ENCODE measurements around the gene CACNA1E.

The CACNA1E gene

GRCh38 chr1:181801617-181802016 is 318.3 kb downstream of the CACNA1E start:
- no peak for ATAC-seq (replicated peaks)
- no peak for DNase-seq
- no peaks in the 10 kb centered on the region for H3K9me3 Mint-ChIP-seq
- H3K4me1 Mint-ChIP-seq (ENCODE audit: low read depth in 2 of 2), result no peaks in the 10 kb centered on the region
- H3K4me3 Mint-ChIP-seq, result no peak overlapping the region
- H3K36me3 Mint-ChIP-seq (ENCODE audit: insufficient read depth), result no peaks in the 10 kb centered on the region
- H3K27me3 Mint-ChIP-seq, result peaks cover 26 to 28% of the 10 kb centered on the region in 2 donors
- H3K27ac Mint-ChIP-seq, result no peak overlapping the region

GRCh38 chr1:181802466-181802865 is 319.1 kb downstream of the CACNA1E start:
- H3K4me1 Mint-ChIP-seq (ENCODE audit: low read depth in 2 of 2), result no peaks in the 10 kb centered on the region
- H3K4me3 Mint-ChIP-seq, result no peak overlapping the region
- ATAC-seq (replicated peaks) (no peak), DNase-seq (no peak)
- no peak overlapping the region for H3K27ac Mint-ChIP-seq
- no peaks in the 10 kb centered on the region for H3K36me3 Mint-ChIP-seq (ENCODE audit: insufficient read depth)
- peaks cover 27 to 28% of the 10 kb centered on the region in 2 donors for H3K27me3 Mint-ChIP-seq
- H3K9me3 Mint-ChIP-seq, result no peaks in the 10 kb centered on the region

GRCh38 chr1:181803421-181803820 is 320.1 kb downstream of the CACNA1E start:
- no peaks in the 10 kb centered on the region for H3K4me1 Mint-ChIP-seq (ENCODE audit: low read depth in 2 of 2)
- H3K27ac Mint-ChIP-seq, result no peak overlapping the region
- H3K4me3 Mint-ChIP-seq, result no peak overlapping the region
- H3K9me3 Mint-ChIP-seq, result no peaks in the 10 kb centered on the region
- H3K36me3 Mint-ChIP-seq (ENCODE audit: insufficient read depth), result no peaks in the 10 kb centered on the region
- ATAC-seq (replicated peaks) (no peak), DNase-seq (no peak)
- peaks cover 20 to 21% of the 10 kb centered on the region in 2 donors for H3K27me3 Mint-ChIP-seq

GRCh38 chr1:181804989-181805388 is 321.7 kb downstream of the CACNA1E start:
- Mint-ChIP-seq H3K4me3 (no peak overlapping the region), H3K27ac (no peak overlapping the region), H3K9me3 (no peaks in the 10 kb centered on the region), H3K4me1 (ENCODE audit: low read depth in 2 of 2) (no peaks in the 10 kb centered on the region), H3K27me3 (peaks cover 9 to 23% of the 10 kb centered on the region in 2 donors), H3K36me3 (ENCODE audit: insufficient read depth) (no peaks in the 10 kb centered on the region)
- DNase-seq (no peak), ATAC-seq (replicated peaks) (no peak)

- Mint-ChIP-seq H3K27me3 (peaks cover 9 to 23% of the 10 kb centered on the region in 2 donors), H3K4me3 (no peak overlapping the region), H3K27ac (no peak overlapping the region), H3K36me3 (ENCODE audit: insufficient read depth) (no peaks in the 10 kb centered on the region), H3K9me3 (no peaks in the 10 kb centered on the region), H3K4me1 (ENCODE audit: low read depth in 2 of 2) (no peaks in the 10 kb centered on the region)
- DNase-seq (no peak), ATAC-seq (replicated peaks) (no peak)
Measured at GRCh38 chr1:181806746-181807145, 323.4 kb downstream of the CACNA1E start.

GRCh38 chr1:181807251-181807650 is 323.9 kb downstream of the CACNA1E start:
- no peaks in the 10 kb centered on the region for H3K4me1 Mint-ChIP-seq (ENCODE audit: low read depth in 2 of 2)
- H3K36me3 Mint-ChIP-seq (ENCODE audit: insufficient read depth), result no peaks in the 10 kb centered on the region
- H3K9me3 Mint-ChIP-seq, result no peaks in the 10 kb centered on the region
- ATAC-seq (replicated peaks) (no peak), DNase-seq (no peak)
- no peak overlapping the region for H3K27ac Mint-ChIP-seq
- no peak overlapping the region for H3K4me3 Mint-ChIP-seq
- H3K27me3 Mint-ChIP-seq, result peaks cover 9 to 23% of the 10 kb centered on the region in 2 donors

GRCh38 chr1:181809991-181810545 is 326.8 kb downstream of the CACNA1E start:
- no peak for DNase-seq
- peaks cover 9 to 23% of the 10 kb centered on the region in 2 donors for H3K27me3 Mint-ChIP-seq
- H3K4me3 Mint-ChIP-seq, result no peak overlapping the region
- no peaks in the 10 kb centered on the region for H3K4me1 Mint-ChIP-seq (ENCODE audit: low read depth in 2 of 2)
- H3K27ac Mint-ChIP-seq, result no peak overlapping the region
- ATAC-seq (replicated peaks), result no peak
- H3K9me3 Mint-ChIP-seq, result no peaks in the 10 kb centered on the region
- no peaks in the 10 kb centered on the region for H3K36me3 Mint-ChIP-seq (ENCODE audit: insufficient read depth)

GRCh38 chr1:181812208-181812607 is 328.9 kb downstream of the CACNA1E start:
- DNase-seq, result no peak
- Mint-ChIP-seq H3K4me1 (ENCODE audit: low read depth in 2 of 2) (no peaks in the 10 kb centered on the region), H3K36me3 (ENCODE audit: insufficient read depth) (no peaks in the 10 kb centered on the region)

GRCh38 chr1:181813266-181813665 is 329.9 kb downstream of the CACNA1E start:
- Mint-ChIP-seq H3K9me3 (no peaks in the 10 kb centered on the region), H3K27ac (no peak overlapping the region), H3K27me3 (peaks cover 0 to 12% of the 10 kb centered on the region in 2 donors), H3K4me3 (no peak overlapping the region), H3K4me1 (ENCODE audit: low read depth in 2 of 2) (no peaks in the 10 kb centered on the region), H3K36me3 (ENCODE audit: insufficient read depth) (no peaks in the 10 kb centered on the region)
- ATAC-seq (replicated peaks), result no peak
- DNase-seq, result no peak

More at GRCh38 chr1:181812208-181812607, 328.9 kb downstream of the CACNA1E start:
- H3K27ac Mint-ChIP-seq, result no peak overlapping the region
- no peak for ATAC-seq (replicated peaks)
- H3K4me3 Mint-ChIP-seq, result no peak overlapping the region
- H3K9me3 Mint-ChIP-seq, result no peaks in the 10 kb centered on the region
- peaks cover 0 to 12% of the 10 kb centered on the region in 2 donors for H3K27me3 Mint-ChIP-seq

GRCh38 chr1:181816608-181817007 is 333.3 kb downstream of the CACNA1E start:
- peaks cover under 1 to 12% of the 10 kb centered on the region in 2 donors for H3K27me3 Mint-ChIP-seq
- no peak overlapping the region for H3K27ac Mint-ChIP-seq
- ATAC-seq (replicated peaks), result no peak
- H3K9me3 Mint-ChIP-seq, result no peaks in the 10 kb centered on the region
- no peak overlapping the region for H3K4me3 Mint-ChIP-seq
- DNase-seq, result no peak
- H3K36me3 Mint-ChIP-seq (ENCODE audit: insufficient read depth), result no peaks in the 10 kb centered on the region
- no peaks in the 10 kb centered on the region for H3K4me1 Mint-ChIP-seq (ENCODE audit: low read depth in 2 of 2)

- H3K9me3 Mint-ChIP-seq, result no peaks in the 10 kb centered on the region
- no peak for DNase-seq
- no peak for ATAC-seq (replicated peaks)
- H3K27ac Mint-ChIP-seq, result no peak overlapping the region
- no peaks in the 10 kb centered on the region for H3K4me1 Mint-ChIP-seq (ENCODE audit: low read depth in 2 of 2)
- H3K36me3 Mint-ChIP-seq (ENCODE audit: insufficient read depth), result no peaks in the 10 kb centered on the region
- H3K4me3 Mint-ChIP-seq, result no peak overlapping the region
- peaks cover 5 to 17% of the 10 kb centered on the region in 2 donors for H3K27me3 Mint-ChIP-seq
Measured at GRCh38 chr1:181817091-181817490, 333.8 kb downstream of the CACNA1E start.

GRCh38 chr1:181818459-181818858 is 335.1 kb downstream of the CACNA1E start:
- Mint-ChIP-seq H3K36me3 (ENCODE audit: insufficient read depth) (no peaks in the 10 kb centered on the region), H3K27me3 (peaks cover 14 to 21% of the 10 kb centered on the region in 2 donors), H3K9me3 (peaks cover 0 to 2% of the 10 kb centered on the region in 2 donors), H3K4me3 (no peak overlapping the region), H3K4me1 (ENCODE audit: low read depth in 2 of 2) (no peaks in the 10 kb centered on the region), H3K27ac (no peak overlapping the region)
- ATAC-seq (replicated peaks) (no peak), DNase-seq (no peak)

- no peak for ATAC-seq (replicated peaks)
- Mint-ChIP-seq H3K4me1 (ENCODE audit: low read depth in 2 of 2) (no peaks in the 10 kb centered on the region), H3K36me3 (ENCODE audit: insufficient read depth) (no peaks in the 10 kb centered on the region), H3K9me3 (peaks cover 0 to 3% of the 10 kb centered on the region in 2 donors), H3K4me3 (no peak overlapping the region), H3K27ac (no peak overlapping the region), H3K27me3 (peaks cover 16 to 21% of the 10 kb centered on the region in 2 donors)
- no peak for DNase-seq
Measured at GRCh38 chr1:181818943-181819342, 335.6 kb downstream of the CACNA1E start.

GRCh38 chr1:181821701-181822100 is 338.4 kb downstream of the CACNA1E start:
- ATAC-seq (replicated peaks), result no peak
- Mint-ChIP-seq H3K9me3 (peaks cover 0 to 3% of the 10 kb centered on the region in 2 donors), H3K27ac (no peak overlapping the region), H3K36me3 (ENCODE audit: insufficient read depth) (no peaks in the 10 kb centered on the region), H3K4me1 (ENCODE audit: low read depth in 2 of 2) (no peaks in the 10 kb centered on the region), H3K27me3 (peaks cover 16 to 21% of the 10 kb centered on the region in 2 donors), H3K4me3 (no peak overlapping the region)
- no peak for DNase-seq

Measured in effector memory CD8-positive, alpha-beta T cell (primary cell).